Muscle layer of colon (tissue), 2 donors: ENCODE data around the gene FAM162B.
A peak's percentile ranks its signal among the peaks of the same experiment; 100 is the strongest.
"Not testable (repeated sequence)": the region's sequence is repeated elsewhere in the genome, so short reads cannot be mapped to it uniquely, and the experiment has no call there.

ENCODE experiments used
- H3K27ac ChIP-seq: one replicate; pipeline ENCODE4 v1.7.0; 2013; ENCODE audit warnings: low read depth, mild to moderate bottlenecking, low read length, moderate library complexity
- H3K27me3 ChIP-seq, 2 donors: one replicate each; pipeline ENCODE4 v1.7.0; 2013; ENCODE audit warnings: low read length in 2 of 2, mild to moderate bottlenecking in 2 of 2; ENCODE audit not compliant: insufficient read depth in 2 of 2, control insufficient read depth in 1 of 2
- H3K36me3 ChIP-seq: one replicate; pipeline ENCODE4 v1.7.0; 2013; ENCODE audit warnings: mild to moderate bottlenecking, low read length; ENCODE audit not compliant: insufficient read depth
- H3K4me1 ChIP-seq: one replicate; pipeline ENCODE4 v1.7.0; 2013; ENCODE audit warnings: mild to moderate bottlenecking, low read length; ENCODE audit not compliant: insufficient read depth
- H3K4me3 ChIP-seq, 2 donors: one replicate each; pipeline ENCODE4 v1.7.0; 2013; ENCODE audit warnings: low read length in 2 of 2, low read depth in 1 of 2, mild to moderate bottlenecking in 1 of 2, moderate library complexity in 1 of 2
- H3K9ac ChIP-seq: one replicate; pipeline ENCODE4 v1.7.0; 2013; ENCODE audit warnings: low read length
- H3K9me3 ChIP-seq: one replicate; pipeline ENCODE4 v1.7.0; 2013; ENCODE audit warnings: mild to moderate bottlenecking, low read length
- donor health status: abdominal sarcoma.
- donor health status: Adenocarcinoma of cecum.

FAM162B gene

DNA sequence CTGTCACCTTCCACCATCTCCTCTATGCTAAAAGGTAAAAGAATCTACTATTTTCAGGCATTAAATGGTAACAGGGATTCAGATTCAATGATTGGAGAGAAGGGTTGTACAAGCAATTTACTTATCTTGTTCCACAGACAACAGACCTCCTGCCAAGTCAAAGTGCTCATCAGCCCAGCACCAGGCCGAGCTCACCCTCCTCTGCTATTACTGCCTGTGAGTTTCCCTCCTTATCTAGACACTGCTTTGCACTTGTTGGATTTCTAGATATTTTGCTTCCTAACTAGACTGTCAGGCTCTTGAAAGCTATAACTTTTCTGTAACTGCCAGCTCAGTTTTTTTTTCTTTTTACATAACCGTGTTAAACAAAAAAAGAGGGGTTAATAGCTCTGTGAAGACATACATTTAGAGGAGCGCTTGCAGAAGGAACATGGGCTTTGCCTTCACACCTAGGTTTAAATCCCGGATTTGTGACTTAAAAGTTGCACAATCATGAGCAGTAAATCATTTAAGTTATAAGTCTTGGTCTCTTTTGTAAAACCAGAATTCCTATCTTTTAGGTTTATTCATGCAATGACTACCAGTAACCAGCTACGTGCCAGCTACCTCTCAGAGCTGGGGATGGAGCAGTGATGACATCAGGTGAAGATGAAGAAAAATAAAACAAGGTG, 1.1 kb upstream of the FAM162B start:
- no peaks in the 10 kb centered on the region for H3K9me3 ChIP-seq
- H3K27ac ChIP-seq = no peak overlapping the region
- no peak overlapping the region for H3K9ac ChIP-seq
- no peaks in the 10 kb centered on the region for H3K36me3 ChIP-seq
- H3K4me3 ChIP-seq = no peak overlapping the region
- no peaks in the 10 kb centered on the region for H3K4me1 ChIP-seq
- H3K27me3 ChIP-seq = peaks cover 6 to 11% of the 10 kb centered on the region in 2 donors

DNA sequence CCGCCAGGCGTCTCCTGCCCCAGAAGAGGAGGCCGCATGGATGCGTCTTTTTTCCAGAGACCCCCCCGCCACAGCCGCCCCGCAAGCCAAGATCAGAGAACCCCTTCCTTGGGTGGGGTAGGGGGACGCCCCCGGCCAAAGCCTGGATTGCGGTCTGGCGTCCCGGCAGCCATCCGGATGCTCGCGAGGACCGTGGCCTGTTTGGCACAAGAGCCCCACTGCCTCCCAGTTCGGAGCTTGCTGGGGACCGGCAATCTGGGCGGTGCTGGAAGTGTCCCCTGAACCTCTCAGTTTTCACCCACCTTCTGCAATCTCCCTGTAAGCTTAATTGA, 924 bp downstream of the FAM162B start:
- peaks cover 6 to 11% of the 10 kb centered on the region in 2 donors for H3K27me3 ChIP-seq
- H3K9me3 ChIP-seq = no peaks in the 10 kb centered on the region
- no peak overlapping the region for H3K9ac ChIP-seq
- no peaks in the 10 kb centered on the region for H3K4me1 ChIP-seq
- H3K4me3 ChIP-seq = peak overlapping the region; percentile 49 to 52
- no peaks in the 10 kb centered on the region for H3K36me3 ChIP-seq
- H3K27ac ChIP-seq = no peak overlapping the region

DNA sequence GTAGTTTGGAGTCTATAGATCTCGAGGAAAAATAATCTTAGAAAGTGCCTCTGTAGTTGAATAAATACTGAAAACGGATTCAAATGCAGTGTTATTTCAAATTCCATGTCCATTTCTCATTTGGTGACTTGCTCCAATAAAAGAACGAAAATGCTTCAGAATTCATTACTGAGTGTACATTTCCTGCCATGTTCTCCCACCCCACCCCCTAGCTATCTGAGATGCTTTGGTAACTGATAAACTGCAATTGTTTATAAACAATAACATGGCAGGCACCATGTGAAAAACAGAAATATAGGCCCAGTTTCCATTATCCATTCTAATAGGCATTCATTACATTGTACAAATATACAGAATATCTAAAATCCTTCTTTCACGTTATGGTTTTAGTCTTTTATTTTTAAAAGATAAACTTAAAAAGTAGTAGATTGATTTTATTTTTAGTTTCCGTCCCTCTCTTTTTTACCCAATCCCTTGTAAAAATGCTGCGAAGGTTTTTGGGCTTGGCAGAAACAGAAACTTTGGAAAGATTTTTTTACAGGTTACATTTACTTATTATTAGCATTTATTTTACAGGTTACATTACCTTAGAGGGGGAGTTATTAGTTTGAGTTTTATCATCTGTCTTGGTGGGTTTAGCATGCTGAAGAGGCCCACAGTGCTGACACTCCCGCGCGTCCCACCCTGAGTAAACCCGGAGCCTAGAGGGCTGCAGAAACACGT, 1.5 kb downstream of the FAM162B start:
- H3K9ac ChIP-seq = no peak overlapping the region
- H3K36me3 ChIP-seq = no peaks in the 10 kb centered on the region
- H3K4me3 ChIP-seq = peak overlapping the region in 1 of 2 donors; percentile 52
- peaks cover 6 to 11% of the 10 kb centered on the region in 2 donors for H3K27me3 ChIP-seq
- H3K27ac ChIP-seq = no peak overlapping the region
- no peaks in the 10 kb centered on the region for H3K4me1 ChIP-seq
- no peaks in the 10 kb centered on the region for H3K9me3 ChIP-seq

DNA sequence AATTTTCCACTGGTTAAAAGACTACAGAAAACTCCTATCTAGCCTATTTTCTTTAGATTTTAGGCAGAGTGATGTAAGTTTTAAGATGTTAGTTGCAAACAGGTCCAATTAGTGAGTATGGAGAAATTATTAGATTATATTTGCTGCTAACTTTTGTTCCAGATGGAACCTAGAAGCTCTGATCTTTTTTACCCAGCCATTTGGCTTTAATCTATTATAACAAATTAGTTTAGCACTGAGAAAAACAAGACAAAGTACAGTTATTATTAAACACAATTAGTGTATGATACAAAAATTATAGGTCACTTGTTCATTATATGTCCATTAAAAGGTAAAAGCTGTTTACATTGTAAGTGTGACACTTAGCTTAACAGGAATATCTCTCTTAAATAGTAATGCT, 2.5 kb downstream of the FAM162B start:
- Histone ChIP-seq H3K9me3 (no peaks in the 10 kb centered on the region), H3K27ac (no peak overlapping the region), H3K36me3 (no peaks in the 10 kb centered on the region), H3K9ac (no peak overlapping the region), H3K4me3 (no peak overlapping the region), H3K4me1 (no peaks in the 10 kb centered on the region), H3K27me3 (peaks cover 6 to 11% of the 10 kb centered on the region in 2 donors)

DNA sequence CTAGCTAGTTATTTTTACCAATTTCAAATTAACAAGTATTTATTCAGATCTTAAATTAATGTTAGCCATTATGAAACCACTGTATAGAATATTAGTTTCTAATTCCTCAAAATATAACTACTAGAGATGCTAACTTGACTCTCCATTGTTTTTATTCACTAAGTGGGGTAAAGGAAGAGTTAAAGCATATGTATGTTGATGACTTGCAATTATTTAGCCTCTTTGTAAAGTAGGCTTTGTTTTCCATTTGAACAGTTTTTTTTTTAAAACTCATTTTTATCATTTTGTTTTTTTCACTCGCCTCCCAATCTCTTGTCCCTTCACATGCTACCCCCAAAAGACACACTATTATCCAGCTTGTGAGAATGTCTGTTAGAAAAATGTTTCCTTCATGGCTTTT, 3.3 kb downstream of the FAM162B start:
- H3K36me3 ChIP-seq = no peaks in the 10 kb centered on the region
- H3K9me3 ChIP-seq = no peaks in the 10 kb centered on the region
- H3K27ac ChIP-seq = no peak overlapping the region
- H3K4me3 ChIP-seq = no peak overlapping the region
- no peak overlapping the region for H3K9ac ChIP-seq
- H3K27me3 ChIP-seq = peaks cover 6 to 11% of the 10 kb centered on the region in 2 donors
- no peaks in the 10 kb centered on the region for H3K4me1 ChIP-seq

DNA sequence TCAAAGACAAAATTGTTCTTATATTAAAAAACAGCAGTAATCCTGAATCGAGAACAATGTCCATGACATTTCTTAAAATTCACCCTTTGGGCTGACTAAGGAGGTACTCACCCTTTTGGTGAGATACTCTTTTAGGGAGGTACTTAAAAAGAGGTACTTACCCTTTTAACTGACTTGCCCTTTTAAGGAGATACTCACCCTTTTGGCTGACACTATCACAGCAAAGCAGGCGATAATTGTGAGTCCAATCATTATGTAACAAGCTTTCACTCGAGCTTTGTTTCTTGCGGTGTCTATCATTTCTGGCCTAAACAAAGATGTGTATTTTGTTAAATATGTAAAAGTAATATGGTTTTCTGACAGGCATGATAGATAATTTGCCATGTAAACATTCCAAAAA, 3.7 kb downstream of the FAM162B start:
- Histone ChIP-seq H3K4me3 (no peak overlapping the region), H3K9ac (no peak overlapping the region), H3K27me3 (peaks cover 6 to 11% of the 10 kb centered on the region in 2 donors), H3K4me1 (no peaks in the 10 kb centered on the region), H3K9me3 (no peaks in the 10 kb centered on the region), H3K27ac (no peak overlapping the region), H3K36me3 (no peaks in the 10 kb centered on the region)

DNA sequence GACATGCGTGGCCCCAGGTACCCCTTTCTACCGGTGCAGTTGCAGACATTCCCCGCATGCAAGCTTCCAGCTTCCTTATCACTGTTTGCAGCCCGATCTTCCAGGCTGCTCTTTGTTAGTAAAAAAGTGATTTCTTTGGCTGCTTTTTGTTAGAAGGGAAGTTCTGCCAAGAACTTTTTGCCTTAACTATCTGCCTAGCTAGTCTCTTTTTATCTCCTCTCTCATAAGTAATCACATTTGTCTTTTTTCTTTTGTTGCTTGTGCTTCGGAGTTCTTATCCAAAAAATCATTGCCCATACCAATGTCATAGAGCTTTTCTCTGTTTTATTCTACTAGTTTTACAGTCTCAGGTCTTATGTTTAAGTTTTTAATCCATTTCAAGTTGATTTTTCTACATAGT, 20.3 kb downstream of the FAM162B start:
- no peaks in the 10 kb centered on the region for H3K9me3 ChIP-seq
- no peak overlapping the region for H3K9ac ChIP-seq
- H3K4me1 ChIP-seq = no peaks in the 10 kb centered on the region
- no peaks in the 10 kb centered on the region for H3K27me3 ChIP-seq
- H3K36me3 ChIP-seq = no peaks in the 10 kb centered on the region
- no peak overlapping the region for H3K4me3 ChIP-seq
- H3K27ac ChIP-seq = no peak overlapping the region

DNA sequence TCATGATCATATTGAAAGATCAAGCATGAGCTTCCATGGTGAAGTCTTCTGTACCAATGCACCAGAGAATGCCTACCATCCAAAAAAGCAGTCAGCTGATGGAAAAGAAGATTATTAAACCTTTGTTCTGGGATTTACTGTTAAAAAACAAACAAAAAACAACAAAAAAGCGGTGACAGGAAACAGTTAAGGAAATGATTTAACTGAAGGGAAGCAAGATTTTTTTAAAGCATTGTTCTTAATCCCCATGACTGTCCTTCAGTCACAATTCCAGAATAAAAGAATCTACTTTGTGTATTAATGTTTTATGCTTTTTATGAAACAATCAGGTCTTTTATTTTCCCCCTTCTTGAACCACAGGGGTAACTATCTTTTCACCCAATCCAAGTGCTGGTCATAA, 23.9 kb downstream of the FAM162B start:
- no peaks in the 10 kb centered on the region for H3K9me3 ChIP-seq
- no peak overlapping the region for H3K27ac ChIP-seq
- no peaks in the 10 kb centered on the region for H3K36me3 ChIP-seq
- no peak overlapping the region for H3K9ac ChIP-seq
- no peak overlapping the region for H3K4me3 ChIP-seq
- no peaks in the 10 kb centered on the region for H3K4me1 ChIP-seq
- no peaks in the 10 kb centered on the region for H3K27me3 ChIP-seq

DNA sequence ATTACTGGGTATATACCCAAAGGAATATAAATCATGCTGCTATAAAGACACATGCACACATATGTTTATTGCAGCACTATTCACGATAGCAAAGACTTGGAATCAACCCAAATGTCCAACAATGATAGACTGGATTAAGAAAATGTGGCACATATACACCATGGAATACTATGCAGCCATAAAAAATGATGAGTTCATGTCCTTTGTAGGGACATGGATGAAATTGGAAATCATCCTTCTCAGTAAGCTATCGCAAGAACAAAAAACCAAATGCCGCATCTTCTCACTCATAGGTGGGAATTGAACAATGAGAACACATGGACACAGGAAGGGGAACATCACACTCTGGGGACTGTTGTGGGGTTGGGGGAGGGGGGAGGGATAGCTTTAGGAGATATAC, 25.0 kb downstream of the FAM162B start:
- H3K9me3 ChIP-seq, H3K4me3 ChIP-seq, H3K4me1 ChIP-seq: not testable (repeated sequence)

DNA sequence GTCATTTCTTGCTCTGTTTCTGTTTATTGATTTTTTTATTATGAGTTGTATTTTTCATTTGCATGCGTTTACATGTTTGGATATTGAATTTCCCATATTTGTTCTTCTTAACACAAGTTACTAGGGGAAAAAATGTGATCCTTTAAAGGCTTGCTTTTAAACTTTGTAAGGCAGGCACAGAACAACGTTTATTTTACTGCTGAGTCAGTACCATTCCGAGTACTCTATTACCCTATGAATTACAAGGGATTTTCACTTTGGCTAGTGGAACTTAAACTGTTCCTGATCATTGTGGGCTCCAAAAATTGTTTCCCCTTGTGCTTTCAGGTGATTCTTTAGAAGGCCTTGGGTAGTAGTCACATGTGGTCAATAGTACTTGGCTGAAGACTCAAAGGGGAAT, 28.5 kb downstream of the FAM162B start:
- Histone ChIP-seq H3K36me3 (no peaks in the 10 kb centered on the region), H3K27me3 (no peaks in the 10 kb centered on the region), H3K4me3 (no peak overlapping the region), H3K4me1 (no peaks in the 10 kb centered on the region), H3K9me3 (no peaks in the 10 kb centered on the region), H3K9ac (no peak overlapping the region), H3K27ac (no peak overlapping the region)

More for the DNA sequence above, 25.0 kb downstream of the FAM162B start:
- H3K27me3 ChIP-seq, H3K27ac ChIP-seq, H3K9ac ChIP-seq, H3K36me3 ChIP-seq: not testable (repeated sequence)

DNA sequence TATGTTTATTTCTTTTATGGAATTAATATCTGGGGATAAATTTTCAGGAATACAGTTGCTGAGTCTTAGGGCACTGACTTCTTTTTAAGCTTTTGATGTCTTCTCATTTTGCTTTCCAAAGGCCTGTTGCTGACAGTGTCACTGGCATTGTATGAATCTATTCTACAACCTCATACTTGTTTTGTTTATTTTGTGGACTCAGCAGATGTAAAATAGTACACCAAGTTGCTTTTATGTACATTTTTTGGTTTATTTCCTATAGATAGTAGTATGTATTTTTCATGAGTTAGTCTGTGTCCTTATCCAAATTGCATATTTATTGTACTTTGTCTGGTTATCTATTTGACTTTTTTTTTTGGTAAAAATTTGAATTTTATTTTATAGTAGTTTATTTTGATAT, 35.0 kb downstream of the FAM162B start:
- H3K4me1 ChIP-seq = no peaks in the 10 kb centered on the region
- H3K4me3 ChIP-seq = no peak overlapping the region
- H3K9me3 ChIP-seq = no peaks in the 10 kb centered on the region
- H3K27me3 ChIP-seq = no peaks in the 10 kb centered on the region
- H3K27ac ChIP-seq = no peak overlapping the region
- no peak overlapping the region for H3K9ac ChIP-seq
- peaks cover 8% of the 10 kb centered on the region for H3K36me3 ChIP-seq

DNA sequence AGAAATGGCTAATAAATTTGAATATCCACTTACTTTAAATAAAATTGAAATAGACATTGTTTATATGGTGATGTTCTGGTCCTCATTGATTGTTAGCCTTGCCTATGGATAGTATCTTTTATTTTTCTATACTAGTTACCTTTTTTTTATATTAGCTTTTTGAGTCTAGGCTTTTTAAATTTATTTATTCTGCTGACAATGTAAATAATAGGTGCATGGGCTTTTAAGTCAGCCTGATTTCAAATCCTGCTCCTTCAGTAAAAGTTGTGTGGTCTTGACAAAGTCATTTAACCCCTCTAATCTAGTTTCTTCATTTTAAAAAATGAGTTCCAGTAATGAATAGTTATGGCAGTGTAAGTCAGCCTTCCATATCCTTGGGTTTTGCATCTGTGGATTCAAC, 38.6 kb downstream of the FAM162B start:
- peaks cover 17% of the 10 kb centered on the region for H3K36me3 ChIP-seq
- H3K9me3 ChIP-seq = no peaks in the 10 kb centered on the region
- no peaks in the 10 kb centered on the region for H3K4me1 ChIP-seq
- H3K4me3 ChIP-seq = no peak overlapping the region
- no peaks in the 10 kb centered on the region for H3K27me3 ChIP-seq
- no peak overlapping the region for H3K27ac ChIP-seq
- no peak overlapping the region for H3K9ac ChIP-seq
